Heart right ventricle (tissue), 16 donors: ENCODE results near the gene ADAM17. TPM values are rescaled to one million over a fixed set of nuclear protein-coding genes. Genes with fewer than 3 reads are reported as not detected.
"Not testable (repeated sequence)": the region's sequence is repeated elsewhere in the genome, so short reads cannot be mapped to it uniquely, and the experiment has no call there.

Experiments used
- ATAC-seq, 8 donors: fragments of 200-7000 bp; cut with Tn5 transposase; one replicate each; pipeline ENCODE4 v1.9.1; 2020; ENCODE audit warnings: mild to moderate bottlenecking in 8 of 8, moderate library complexity in 8 of 8, moderate number of reproducible peaks in 1 of 8
- DNase-seq, 2 donors: peaks; one replicate each; pipeline ENCODE4 v3.0.0-alpha.2; 2020
- H3K27ac ChIP-seq, 10 donors: fragments of 200-600 bp; sonication (generic) in 2 of 10; one replicate each; pipeline versions ENCODE4 v1.5.0 to v1.8.0; 2020 to 2022; ENCODE audit warnings: mild to moderate bottlenecking in 3 of 10
- H3K27me3 ChIP-seq, 7 donors: fragments of 200-600 bp; one replicate each; pipeline ENCODE4 v1.8.0; 2021 to 2022; ENCODE audit warnings: mild to moderate bottlenecking in 2 of 7
- H3K36me3 ChIP-seq, 9 donors: fragments of 200-600 bp; sonication (generic) in 1 of 9; one replicate each; pipeline versions ENCODE4 v1.5.0 to v1.8.0; 2020 to 2022; ENCODE audit warnings: mild to moderate bottlenecking in 2 of 9
- H3K4me1 ChIP-seq, 9 donors: fragments of 200-600 bp; sonication (generic) in 1 of 9; one replicate each; pipeline versions ENCODE4 v1.5.0 to v1.8.0; 2020 to 2022; ENCODE audit warnings: mild to moderate bottlenecking in 4 of 9
- H3K4me3 ChIP-seq, 10 donors: fragments of 200-600 bp; sonication (generic) in 2 of 10; one replicate each; pipeline versions ENCODE4 v1.5.0 to v1.8.0; 2020 to 2022; ENCODE audit warnings: mild to moderate bottlenecking in 7 of 10, moderate library complexity in 2 of 10
- H3K9me3 ChIP-seq, 11 donors: fragments of 200-600 bp in 10 of 11; sonication (generic) in 2 of 11; one replicate each; pipeline versions ENCODE4 v1.5.0 to v1.8.0; 2013 to 2022; ENCODE audit warnings: mild to moderate bottlenecking in 2 of 11, control low read depth in 1 of 11, moderate library complexity in 1 of 11
- CTCF ChIP-seq, 9 donors: fragments of 200-600 bp; sonication (generic) in 2 of 9; IDR thresholded peaks; one replicate each; pipeline versions ENCODE4 v1.5.0 to v1.8.0; 2021 to 2022; ENCODE audit warnings: antibody characterized with exemption in 9 of 9, mild to moderate bottlenecking in 5 of 9, moderate library complexity in 1 of 9
- WGBS, 2 donors: extraction: QIAGEN DNeasy Blood & Tissue Kit; methylation state at CpG; one replicate each; pipeline ENCODE4 v1.1.7; 2013; ENCODE audit warnings: inconsistent platforms in 1 of 2; 5-methylcytosine and 5-hydroxymethylcytosine counted together
- intact Hi-C, 10 donors: fragments of 100-400 bp; cut with DNase I; formaldehyde crosslinking; loops; one replicate each; pipeline versions ENCODE4 v1.11.1 to v1.14.2; 2022
- polyA plus RNA-seq, 2 donors: library from polyadenylated mRNA; stranded (reverse); fragments of 200-250 nt; gene quantifications; one replicate each; pipeline ENCODE4 v1.2.3, GENCODE V29; 2013
- total RNA-seq, 10 donors: library from RNA; stranded (reverse); fragmentation: NEBNext Ultra II Directional in 3 of 10; extraction: Animal tissue kit (Norgen Biotek cat#: 25700) in 3 of 10; gene quantifications; one replicate each; pipeline versions ENCODE4 v1.2.1 to v1.2.4, GENCODE V29; 2021 to 2023
- donor health status: Arrhythmogenic right ventricular cardiomyopathy.
- donor health status: ischemic (EF 13 %, LVEDD 7.1; RV severe dilation, severe dysfunction).
- donor health status: healthy with polysubstance abuse.
- donor health status: DM: no; HTN: yes; CAD: no.
- donor health status: DM: no; HTN: no; CAD: no.
- donor health status: ischemic (EF 25% LVEDD 6.9; RV normal size, moderate dysfunction).
- donor health status: ischemic (EF 25% LVEDD 5.7; RV mildly dilated, moderate dysfunction).
- donor health status: healthy.
- donor health status: DM: yes; HTN: yes; CAD: no.
- donor health status: Ischemic cardiomyopathy.
- donor health status: ischemic (EF 35%, LVEDD 5.7; RV mildly dilated, moderate dysfunction).
- donor health status: nonischemic (EF 11% LVEDD 7.7; RV severe dilation, severe dysfunction).
- donor health status: DM: yes; HTN: yes; CAD: no.
- donor health status: PGD.
- donor health status: ischemic (EF 29% LVEDD 5.4; RV normal size, mild dysfunction).
- donor health status: nonischemic (EF 23%, LVEDD 6.1; RV moderate dilation, normal function).

ADAM17 gene
- total and polyA plus RNA-seq, 12 donors: 7.3 to 20.0 (median 13.8) TPM

GRCh38 chr2:9517118-9517782 lies 38.4 kb downstream of the ADAM17 start:
- Histone ChIP-seq H3K4me3 (no peak overlapping the region), H3K27ac (no peak overlapping the region), H3K36me3 (peaks cover 0 to 95% (median 51%) of the 10 kb centered on the region in 9 donors), H3K27me3 (no peaks in the 10 kb centered on the region), H3K4me1 (no peaks in the 10 kb centered on the region), H3K9me3 (no peaks in the 10 kb centered on the region)
- intact Hi-C loops: no loop called here
- no peak for DNase-seq
- no peak for TF ChIP-seq CTCF (IDR thresholded peaks at IDR 0.05)
- 59 to 95% methylated on average over 2 of the region's 2 CpGs for WGBS, 2 donors
- no peak for ATAC-seq

DNA sequence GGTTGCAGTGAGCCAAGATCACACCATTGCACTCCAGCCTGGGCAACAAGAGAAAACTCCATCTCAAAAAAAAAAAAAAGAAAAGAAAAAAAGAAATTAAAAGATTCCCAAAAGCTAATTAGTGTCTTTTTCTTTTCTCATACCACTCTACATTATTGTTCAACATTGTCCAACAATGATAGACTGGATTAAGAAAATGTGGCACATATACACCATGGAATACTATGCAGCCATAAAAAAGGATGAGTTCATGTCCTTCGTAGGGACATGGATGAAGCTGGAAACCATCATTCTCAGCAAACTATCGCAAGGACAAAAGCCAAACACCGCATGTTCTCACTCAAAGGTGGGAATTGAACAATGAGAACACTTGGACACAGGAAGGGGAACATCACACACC lies 41.7 kb downstream of the ADAM17 start:
- H3K27ac ChIP-seq, H3K4me3 ChIP-seq, H3K27me3 ChIP-seq, H3K4me1 ChIP-seq, intact Hi-C loops, H3K9me3 ChIP-seq, ATAC-seq, DNase-seq: not testable (repeated sequence)
- WGBS, 2 donors: 97 to 100% methylated on average over 3 of the region's 3 CpGs
- peaks cover 0 to 93% (median 35%) of the 10 kb centered on the region in 9 donors for H3K36me3 ChIP-seq

DNA sequence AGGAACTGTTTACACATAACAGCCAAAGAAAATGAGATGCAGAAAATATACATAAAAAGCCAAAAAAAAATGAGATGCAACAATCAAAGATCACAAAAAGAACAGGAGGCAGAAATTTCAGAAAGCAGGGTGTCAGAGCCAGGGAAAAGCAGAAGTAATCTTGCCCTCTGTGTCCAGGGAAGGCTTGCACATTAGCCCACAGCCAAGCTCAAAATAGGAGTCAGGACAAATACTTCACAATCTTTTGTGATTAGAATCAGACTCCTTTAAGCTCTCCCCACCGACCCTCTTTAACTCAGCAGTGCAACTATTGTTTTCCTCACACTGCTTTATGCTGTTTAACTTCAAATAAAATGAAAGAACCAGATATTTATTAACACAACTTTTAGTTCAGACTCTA lies 46.7 kb downstream of the ADAM17 start:
- WGBS, 2 donors: 7 to 13% methylated on average over 1 of the region's 1 CpG
- H3K27me3 ChIP-seq: no peaks in the 10 kb centered on the region
- no peak overlapping the region for H3K4me3 ChIP-seq
- H3K9me3 ChIP-seq: no peaks in the 10 kb centered on the region
- peaks cover 0 to 98% (median 17%) of the 10 kb centered on the region in 9 donors for H3K36me3 ChIP-seq
- intact Hi-C loops: no loop called here
- peaks cover 0 to 19% (median 8%) of the 10 kb centered on the region in 9 donors for H3K4me1 ChIP-seq
- no peak for DNase-seq
- peak in 2 of 8 donors; percentile 45 to 64 for ATAC-seq
- H3K27ac ChIP-seq: peak overlapping the region in 3 of 10 donors; percentile 16 to 63 (median 52)
- TF ChIP-seq CTCF (IDR thresholded peaks at IDR 0.05): no peak

DNA sequence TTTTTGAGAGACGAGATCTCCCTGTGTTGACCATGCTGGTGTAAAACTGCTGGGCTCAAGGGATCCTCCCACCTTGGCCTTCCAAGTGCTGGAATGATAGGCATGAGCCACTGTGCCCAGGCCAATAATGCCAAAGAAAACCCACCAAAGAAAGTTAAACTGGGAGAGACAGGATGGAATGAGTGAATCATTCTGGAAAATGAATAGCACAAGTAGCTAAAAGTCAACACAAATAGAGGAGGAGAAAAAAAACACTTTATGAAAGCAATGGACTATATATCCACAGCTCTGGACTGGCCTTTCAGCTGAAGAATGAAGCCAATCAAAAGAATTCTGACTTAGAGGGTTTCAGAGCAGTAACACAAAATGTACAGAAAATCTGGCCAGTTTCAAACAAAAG lies 57.4 kb downstream of the ADAM17 start:
- 50 to 83% methylated on average over 1 of the region's 1 CpG for WGBS, 2 donors
- no peak overlapping the region for H3K4me3 ChIP-seq
- H3K9me3 ChIP-seq: no peaks in the 10 kb centered on the region
- DNase-seq (no peak), ATAC-seq (no peak)
- H3K27me3 ChIP-seq: no peaks in the 10 kb centered on the region
- no peak for TF ChIP-seq CTCF (IDR thresholded peaks at IDR 0.05)
- H3K36me3 ChIP-seq: peaks cover 0 to 100% (median 41%) of the 10 kb centered on the region in 9 donors
- peaks cover 0 to 12% (median 5%) of the 10 kb centered on the region in 9 donors for H3K4me1 ChIP-seq
- intact Hi-C loops: no loop called here
- no peak overlapping the region for H3K27ac ChIP-seq

GRCh38 chr2:9497017-9497416 lies 58.6 kb downstream of the ADAM17 start:
- ATAC-seq (no peak), DNase-seq (no peak)
- H3K27me3 ChIP-seq: no peaks in the 10 kb centered on the region
- H3K27ac ChIP-seq: no peak overlapping the region
- H3K4me3 ChIP-seq: no peak overlapping the region
- H3K4me1 ChIP-seq: peaks cover 0 to 12% (median 5%) of the 10 kb centered on the region in 9 donors
- TF ChIP-seq CTCF (IDR thresholded peaks at IDR 0.05): no peak
- WGBS, 2 donors: 91 to 93% methylated on average over 4 of the region's 4 CpGs
- intact Hi-C loops: no loop called here
- no peaks in the 10 kb centered on the region for H3K9me3 ChIP-seq
- peaks cover 0 to 100% (median 40%) of the 10 kb centered on the region in 9 donors for H3K36me3 ChIP-seq
